Endodermal cell (in vitro differentiated cells): ENCODE results near the gene PEDS1. TPM values are rescaled to one million over a fixed set of nuclear protein-coding genes. Genes with fewer than 3 reads are reported as not detected.

Experiments used
- DNase-seq: peaks from one replicate; pipeline ENCODE4 v3.0.0-alpha.2; 2017
- H3K27ac ChIP-seq: 2 replicates; pipeline ENCODE4 v1.5.1; 2013; ENCODE audit warnings: mild to moderate bottlenecking, low read depth, low read length, moderate library complexity
- H3K27me3 ChIP-seq: 2 replicates; pipeline ENCODE4 v1.6.1; 2013; ENCODE audit warnings: mild to moderate bottlenecking, low read length, moderate library complexity; ENCODE audit not compliant: insufficient read depth, control insufficient read depth, poor library complexity, severe bottlenecking
- H3K36me3 ChIP-seq: 2 replicates; pipeline ENCODE4 v1.7.0; 2013; ENCODE audit warnings: mild to moderate bottlenecking, low read length, moderate library complexity; ENCODE audit not compliant: control insufficient read depth, insufficient read depth
- H3K4me1 ChIP-seq: one replicate; pipeline ENCODE4 v1.7.0; 2013; ENCODE audit warnings: low read length; ENCODE audit not compliant: control insufficient read depth, insufficient read depth
- H3K4me3 ChIP-seq: 2 replicates; pipeline ENCODE4 v1.5.1; 2013; ENCODE audit warnings: mild to moderate bottlenecking, low read length, moderate library complexity
- H3K9ac ChIP-seq: 2 replicates; pipeline ENCODE4 v1.6.1; 2013; ENCODE audit warnings: mild to moderate bottlenecking, low read length, moderate library complexity; ENCODE audit not compliant: poor library complexity, severe bottlenecking; ENCODE audit errors: extremely low read depth
- H3K9me3 ChIP-seq: 2 replicates; pipeline ENCODE4 v1.6.1; 2013; ENCODE audit warnings: mild to moderate bottlenecking, low read length, moderate library complexity; ENCODE audit not compliant: control insufficient read depth
- H3K27ac Mint-ChIP-seq: 2 replicates; pipeline ENCODE4 v1.8.0; 2020; ENCODE audit warnings: mixed read lengths
- H3K27me3 Mint-ChIP-seq: 2 replicates; pipeline ENCODE4 v1.8.0; 2021; ENCODE audit warnings: mild to moderate bottlenecking, mixed read lengths; ENCODE audit not compliant: insufficient read depth
- H3K36me3 Mint-ChIP-seq: 2 replicates; pipeline ENCODE4 v1.8.0; 2020; ENCODE audit warnings: low read depth, mixed read lengths
- H3K4me1 Mint-ChIP-seq: 2 replicates; pipeline ENCODE4 v1.8.0; 2020; ENCODE audit warnings: mixed read lengths
- H3K4me3 Mint-ChIP-seq: 2 replicates; pipeline ENCODE4 v1.8.0; 2020; ENCODE audit warnings: mild to moderate bottlenecking, moderate library complexity, mixed read lengths
- H3K9me3 Mint-ChIP-seq: 2 replicates; pipeline ENCODE4 v1.8.0; 2020; ENCODE audit warnings: mild to moderate bottlenecking, mixed read lengths
- WGBS, 2 experiments: methylation state at CpG; one replicate each; pipeline versions ENCODE4 v1.1.5 to v1.1.7; 2013; ENCODE audit warnings: missing lambda C conversion rate in 2 of 2, mixed read lengths in 1 of 2; ENCODE audit not compliant: insufficient coverage in 1 of 2, insufficient read length in 1 of 2; 5-methylcytosine and 5-hydroxymethylcytosine counted together
- total RNA-seq, 2 donors: library from RNA; stranded (reverse); fragmentation: NEBNext Ultra II Directional in 1 of 2; extraction: Animal tissue kit (Norgen Biotek cat#: 25700) in 1 of 2; gene quantifications; 2 replicates in 1 of 2; 3 replicates in 1 of 2; pipeline ENCODE4 v1.2.1, GENCODE V29; 2021
- TF ChIP-seq, protein P1 (sequence below): fragments of 200-600 bp; sonication (generic); conservative IDR thresholded peaks from 2 replicates; pipeline ENCODE4 v1.5.0; 2021; ENCODE audit warnings: antibody characterized with exemption, mild to moderate bottlenecking

Gene PEDS1
- total RNA-seq, 2 donors from 2014 or later, result 28.0 to 30.9 TPM

DNA sequence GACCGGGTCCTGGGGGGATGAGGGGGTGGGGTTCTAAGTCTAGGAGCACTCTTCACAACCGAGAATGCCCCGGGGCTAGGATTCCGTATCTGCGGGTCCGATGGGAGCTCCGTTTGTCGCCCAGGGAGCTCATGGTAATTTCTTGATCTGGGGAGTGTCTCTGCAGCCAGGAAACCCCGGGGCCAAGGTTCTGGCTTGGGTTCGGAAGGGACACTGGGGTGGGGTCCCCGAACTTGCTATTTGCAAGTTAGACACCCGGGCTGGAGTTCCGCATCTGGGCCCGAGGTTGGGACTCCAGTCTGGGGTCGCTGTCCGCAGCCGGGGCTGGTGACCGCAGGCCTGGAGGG is 397 bp downstream of the PEDS1 start:
- no peaks in the 10 kb centered on the region for H3K9me3 Mint-ChIP-seq
- peaks cover 4% of the 10 kb centered on the region for H3K27me3 Mint-ChIP-seq
- Histone ChIP-seq H3K36me3 (peaks cover 25% of the 10 kb centered on the region), H3K9me3 (no peaks in the 10 kb centered on the region), H3K27ac (no peak overlapping the region), H3K9ac (peak overlapping the region; percentile 91), H3K27me3 (no peaks in the 10 kb centered on the region), H3K4me1 (no peaks in the 10 kb centered on the region), H3K4me3 (peak overlapping the region; percentile 86)
- H3K4me3 Mint-ChIP-seq, result peak overlapping the region; percentile 80
- H3K36me3 Mint-ChIP-seq, result peaks cover 21% of the 10 kb centered on the region
- no peak for DNase-seq
- WGBS, 2 experiments, result 0 to 1% methylated on average over 7 to 18 of the region's 18 CpGs
- peak overlapping the region; percentile 87 for H3K27ac Mint-ChIP-seq
- TF ChIP-seq, protein P1, sequence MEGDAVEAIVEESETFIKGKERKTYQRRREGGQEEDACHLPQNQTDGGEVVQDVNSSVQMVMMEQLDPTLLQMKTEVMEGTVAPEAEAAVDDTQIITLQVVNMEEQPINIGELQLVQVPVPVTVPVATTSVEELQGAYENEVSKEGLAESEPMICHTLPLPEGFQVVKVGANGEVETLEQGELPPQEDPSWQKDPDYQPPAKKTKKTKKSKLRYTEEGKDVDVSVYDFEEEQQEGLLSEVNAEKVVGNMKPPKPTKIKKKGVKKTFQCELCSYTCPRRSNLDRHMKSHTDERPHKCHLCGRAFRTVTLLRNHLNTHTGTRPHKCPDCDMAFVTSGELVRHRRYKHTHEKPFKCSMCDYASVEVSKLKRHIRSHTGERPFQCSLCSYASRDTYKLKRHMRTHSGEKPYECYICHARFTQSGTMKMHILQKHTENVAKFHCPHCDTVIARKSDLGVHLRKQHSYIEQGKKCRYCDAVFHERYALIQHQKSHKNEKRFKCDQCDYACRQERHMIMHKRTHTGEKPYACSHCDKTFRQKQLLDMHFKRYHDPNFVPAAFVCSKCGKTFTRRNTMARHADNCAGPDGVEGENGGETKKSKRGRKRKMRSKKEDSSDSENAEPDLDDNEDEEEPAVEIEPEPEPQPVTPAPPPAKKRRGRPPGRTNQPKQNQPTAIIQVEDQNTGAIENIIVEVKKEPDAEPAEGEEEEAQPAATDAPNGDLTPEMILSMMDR, result no peak
- H3K4me1 Mint-ChIP-seq, result peaks cover 29% of the 10 kb centered on the region

DNA sequence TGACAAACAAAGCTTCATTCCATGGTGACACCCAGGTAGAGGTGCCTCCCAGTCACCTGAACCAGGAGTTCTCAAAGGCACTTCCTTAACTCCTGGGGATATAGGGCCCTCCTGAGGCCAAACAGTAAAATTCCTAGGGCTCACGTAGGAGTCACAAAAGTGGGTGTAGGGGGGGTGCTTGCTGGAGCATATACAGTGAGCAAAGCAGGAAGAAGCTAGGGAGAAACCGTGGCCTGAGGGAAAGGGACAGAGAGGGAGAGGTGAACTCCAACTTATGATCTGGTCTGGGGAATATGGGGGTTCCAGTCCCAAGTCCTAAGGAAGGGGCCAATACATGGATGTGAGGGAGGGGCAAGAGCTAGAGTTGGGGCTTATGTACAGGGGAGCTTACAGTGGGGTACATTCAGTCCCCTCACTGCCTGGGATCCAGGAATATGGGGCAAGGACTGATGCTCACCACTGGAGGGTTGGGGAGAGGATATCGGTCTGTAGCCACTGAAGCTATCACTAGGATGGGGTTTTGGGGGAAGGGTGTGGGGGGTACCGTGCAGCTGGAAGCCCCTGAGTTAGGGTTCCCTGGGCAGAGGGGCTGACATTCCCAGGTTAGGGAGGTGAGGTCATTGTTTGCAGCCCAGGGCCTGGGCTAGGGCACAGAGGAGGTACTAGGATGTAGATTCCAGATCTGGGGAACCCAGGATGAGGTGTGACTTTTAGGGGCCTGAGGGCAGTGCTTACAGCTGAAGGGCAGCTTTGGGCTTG is 950 bp downstream of the PEDS1 start:
- Mint-ChIP-seq H3K36me3 (peaks cover 27% of the 10 kb centered on the region), H3K4me1 (peaks cover 30% of the 10 kb centered on the region), H3K4me3 (peak overlapping the region; percentile 80), H3K9me3 (no peaks in the 10 kb centered on the region), H3K27me3 (peaks cover 4% of the 10 kb centered on the region), H3K27ac (peak overlapping the region; percentile 87)
- Histone ChIP-seq H3K4me1 (no peaks in the 10 kb centered on the region), H3K27ac (no peak overlapping the region), H3K4me3 (peak overlapping the region; percentile 86), H3K36me3 (peaks cover 25% of the 10 kb centered on the region), H3K27me3 (no peaks in the 10 kb centered on the region), H3K9me3 (no peaks in the 10 kb centered on the region), H3K9ac (peak overlapping the region; percentile 91)
- peak; percentile 65 for DNase-seq
- 43 to 55% methylated on average over 3 to 4 of the region's 4 CpGs for WGBS, 2 experiments
- TF ChIP-seq, protein P1, result peak; percentile 49

DNA sequence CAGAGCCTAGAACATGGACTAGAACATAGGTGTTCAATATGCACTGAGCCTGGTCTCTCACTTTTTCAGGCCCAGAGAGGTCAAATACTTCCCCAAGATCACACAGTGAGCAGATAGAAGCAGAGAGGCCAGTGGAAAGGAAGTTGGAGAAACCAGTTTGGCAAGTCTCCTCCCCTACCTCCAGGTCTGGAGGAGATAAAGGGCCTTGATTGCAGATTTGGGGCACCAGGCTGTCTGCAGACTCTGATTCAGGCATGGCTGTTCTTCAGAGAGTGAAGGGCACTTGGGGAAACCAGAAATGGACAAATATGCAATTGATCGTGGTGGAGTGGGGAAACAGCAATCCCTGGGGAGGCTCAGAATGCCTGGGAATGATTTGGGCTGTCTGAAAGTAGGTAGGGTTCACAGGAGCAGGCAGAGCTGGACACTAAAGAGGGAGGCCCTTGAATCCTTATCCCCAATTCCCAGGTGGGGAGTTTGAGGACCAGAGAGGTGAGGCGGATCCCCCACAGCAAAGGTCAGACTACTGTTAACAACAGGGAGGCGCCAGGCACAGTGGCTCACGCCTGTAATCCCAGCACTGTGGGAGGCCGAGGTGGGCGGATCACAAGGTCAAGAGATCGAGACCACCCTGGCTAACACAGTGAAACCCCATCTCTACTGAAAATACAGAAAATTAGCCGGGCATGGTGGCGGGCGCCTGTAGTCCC is 2.3 kb downstream of the PEDS1 start:
- peaks cover 39% of the 10 kb centered on the region for H3K4me1 Mint-ChIP-seq
- no peaks in the 10 kb centered on the region for H3K4me1 ChIP-seq

More for the DNA sequence above, 2.3 kb downstream of the PEDS1 start:
- TF ChIP-seq, protein P1, result no peak
- peaks cover 4% of the 10 kb centered on the region for H3K27me3 Mint-ChIP-seq
- H3K36me3 Mint-ChIP-seq, result peaks cover 33% of the 10 kb centered on the region
- 79 to 95% methylated on average over 7 to 10 of the region's 10 CpGs for WGBS, 2 experiments
- no peak for DNase-seq
- H3K27ac Mint-ChIP-seq, result peak overlapping the region; percentile 84
- no peaks in the 10 kb centered on the region for H3K9me3 Mint-ChIP-seq
- H3K9ac ChIP-seq, result no peak overlapping the region
- no peak overlapping the region for H3K27ac ChIP-seq
- no peaks in the 10 kb centered on the region for H3K9me3 ChIP-seq
- H3K27me3 ChIP-seq, result no peaks in the 10 kb centered on the region
- H3K4me3 Mint-ChIP-seq, result peak overlapping the region; percentile 80
- peaks cover 36% of the 10 kb centered on the region for H3K36me3 ChIP-seq
- no peak overlapping the region for H3K4me3 ChIP-seq
